Natural killer cell (primary cell): ENCODE measurements around the gene ADPRH. TPM values are rescaled to one million over a fixed set of nuclear protein-coding genes. Genes with fewer than 3 reads are reported as not detected.

Experiments
- ATAC-seq, 3 donors: fragments of 150-1000 bp in 2 of 3; fragments of 200-7000 bp in 1 of 3; cut with Tn5 transposase; 1 replicate in 1 of 3; 2 replicates in 2 of 3; pipeline ENCODE4 v1.10.0; 2021; ENCODE audit warnings: mild to moderate bottlenecking in 2 of 3, moderate library complexity in 2 of 3
- DNase-seq, 2 donors: peaks; one replicate each; pipeline versions ENCODE4 v3.0.0 to v3.0.0-alpha.2; 2013 to 2021; ENCODE audit warnings: mixed read lengths in 1 of 2
- H3K27ac ChIP-seq: one replicate; pipeline ENCODE4 v1.5.1; 2013; ENCODE audit warnings: mild to moderate bottlenecking, low read length
- H3K27me3 ChIP-seq: one replicate; pipeline ENCODE4 v1.6.1; 2013; ENCODE audit warnings: low read length; ENCODE audit not compliant: control insufficient read depth, insufficient read depth
- H3K36me3 ChIP-seq: one replicate; pipeline ENCODE4 v1.6.1; 2013; ENCODE audit warnings: low read length; ENCODE audit not compliant: control insufficient read depth, insufficient read depth
- H3K4me1 ChIP-seq: one replicate; pipeline ENCODE4 v1.6.1; 2013; ENCODE audit warnings: low read length; ENCODE audit not compliant: control insufficient read depth, insufficient read depth
- H3K4me3 ChIP-seq: one replicate; pipeline ENCODE4 v1.5.1; 2013; ENCODE audit warnings: low read length
- H3K9me3 ChIP-seq: one replicate; pipeline ENCODE4 v1.6.1; 2013; ENCODE audit warnings: low read length; ENCODE audit not compliant: control insufficient read depth, insufficient read depth
- H3K27ac Mint-ChIP-seq, 2 donors: one replicate each; pipeline ENCODE4 v1.8.0; 2022; ENCODE audit warnings: mild to moderate bottlenecking in 2 of 2, mixed read lengths in 2 of 2, moderate library complexity in 1 of 2
- H3K27me3 Mint-ChIP-seq, 2 donors: one replicate each; pipeline ENCODE4 v1.8.0; 2022; ENCODE audit warnings: low read depth in 2 of 2, mixed read lengths in 2 of 2
- H3K36me3 Mint-ChIP-seq: one replicate; pipeline ENCODE4 v1.8.0; 2022; ENCODE audit warnings: mixed read lengths
- H3K4me1 Mint-ChIP-seq, 2 donors: one replicate each; pipeline ENCODE4 v1.8.0; 2022; ENCODE audit warnings: mixed read lengths in 2 of 2
- H3K4me3 Mint-ChIP-seq: one replicate; pipeline ENCODE4 v1.8.0; 2022; ENCODE audit warnings: mild to moderate bottlenecking, moderate library complexity, mixed read lengths
- H3K9me3 Mint-ChIP-seq, 2 donors: one replicate each; pipeline ENCODE4 v1.8.0; 2022; ENCODE audit warnings: mixed read lengths in 2 of 2
- WGBS: methylation state at CpG from one replicate; pipeline ENCODE4 v1.1.7; 2013; ENCODE audit warnings: missing lambda C conversion rate; ENCODE audit not compliant: insufficient coverage; 5-methylcytosine and 5-hydroxymethylcytosine counted together
- intact Hi-C: fragments of 100-400 bp; cut with micrococcal nuclease; formaldehyde crosslinking; loops from one replicate; pipeline ENCODE4 v1.14.2; 2022
- total RNA-seq, 4 donors: library from RNA; stranded (reverse); fragments of 120-200 nt in 1 of 4; gene quantifications; one replicate each; pipeline versions ENCODE4 v1.2.3 to v1.2.4, GENCODE V29; 2013 to 2022
- TF ChIP-seq, protein P1 (sequence below): fragments of 200-600 bp; IDR thresholded peaks from one replicate; pipeline ENCODE4 v1.8.0; 2022; ENCODE audit warnings: antibody characterized with exemption

ADPRH gene
- total RNA-seq, 3 donors from 2014 or later (not counting 1 experiment from before 2014, with no cell fraction given): 3.8 to 6.2 (median 4.5) TPM

DNA sequence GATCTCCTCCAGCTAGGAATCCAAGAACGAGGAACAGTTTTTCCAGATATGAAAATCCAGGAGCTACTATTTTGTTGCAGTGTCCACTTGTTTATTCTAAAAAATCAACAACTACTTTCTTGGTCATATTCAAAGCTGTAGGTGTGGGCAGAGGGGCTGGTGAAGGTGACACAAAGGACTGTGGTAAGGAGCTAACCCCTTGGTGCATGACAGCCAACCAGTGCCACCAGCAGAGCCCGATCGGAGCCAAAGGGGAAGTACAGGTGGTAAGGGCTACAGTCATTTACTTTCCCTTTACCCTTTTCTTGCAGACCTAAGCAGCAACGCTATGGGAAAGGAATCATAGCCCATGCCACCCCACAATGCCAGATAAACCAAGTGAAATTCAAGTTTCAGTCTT is 49.1 kb downstream of the ADPRH start:
- Histone ChIP-seq H3K36me3 (no peaks in the 10 kb centered on the region), H3K9me3 (no peaks in the 10 kb centered on the region), H3K4me3 (no peak overlapping the region), H3K27me3 (no peaks in the 10 kb centered on the region), H3K27ac (no peak overlapping the region), H3K4me1 (peaks cover 21% of the 10 kb centered on the region)
- Mint-ChIP-seq H3K4me1 (peaks cover 0 to 21% of the 10 kb centered on the region in 2 donors), H3K27me3 (peaks cover 0 to 6% of the 10 kb centered on the region in 2 donors), H3K27ac (no peak overlapping the region), H3K9me3 (no peaks in the 10 kb centered on the region), H3K36me3 (no peaks in the 10 kb centered on the region), H3K4me3 (no peak overlapping the region)
- 31% methylated on average over 4 of the region's 4 CpGs for WGBS
- TF ChIP-seq, protein P1, sequence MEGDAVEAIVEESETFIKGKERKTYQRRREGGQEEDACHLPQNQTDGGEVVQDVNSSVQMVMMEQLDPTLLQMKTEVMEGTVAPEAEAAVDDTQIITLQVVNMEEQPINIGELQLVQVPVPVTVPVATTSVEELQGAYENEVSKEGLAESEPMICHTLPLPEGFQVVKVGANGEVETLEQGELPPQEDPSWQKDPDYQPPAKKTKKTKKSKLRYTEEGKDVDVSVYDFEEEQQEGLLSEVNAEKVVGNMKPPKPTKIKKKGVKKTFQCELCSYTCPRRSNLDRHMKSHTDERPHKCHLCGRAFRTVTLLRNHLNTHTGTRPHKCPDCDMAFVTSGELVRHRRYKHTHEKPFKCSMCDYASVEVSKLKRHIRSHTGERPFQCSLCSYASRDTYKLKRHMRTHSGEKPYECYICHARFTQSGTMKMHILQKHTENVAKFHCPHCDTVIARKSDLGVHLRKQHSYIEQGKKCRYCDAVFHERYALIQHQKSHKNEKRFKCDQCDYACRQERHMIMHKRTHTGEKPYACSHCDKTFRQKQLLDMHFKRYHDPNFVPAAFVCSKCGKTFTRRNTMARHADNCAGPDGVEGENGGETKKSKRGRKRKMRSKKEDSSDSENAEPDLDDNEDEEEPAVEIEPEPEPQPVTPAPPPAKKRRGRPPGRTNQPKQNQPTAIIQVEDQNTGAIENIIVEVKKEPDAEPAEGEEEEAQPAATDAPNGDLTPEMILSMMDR: no peak
- intact Hi-C loops: no loop called here
- ATAC-seq: peak; percentile 42 to 54 (median 43)
- DNase-seq: peak in 1 of 2 donors; percentile 44

DNA sequence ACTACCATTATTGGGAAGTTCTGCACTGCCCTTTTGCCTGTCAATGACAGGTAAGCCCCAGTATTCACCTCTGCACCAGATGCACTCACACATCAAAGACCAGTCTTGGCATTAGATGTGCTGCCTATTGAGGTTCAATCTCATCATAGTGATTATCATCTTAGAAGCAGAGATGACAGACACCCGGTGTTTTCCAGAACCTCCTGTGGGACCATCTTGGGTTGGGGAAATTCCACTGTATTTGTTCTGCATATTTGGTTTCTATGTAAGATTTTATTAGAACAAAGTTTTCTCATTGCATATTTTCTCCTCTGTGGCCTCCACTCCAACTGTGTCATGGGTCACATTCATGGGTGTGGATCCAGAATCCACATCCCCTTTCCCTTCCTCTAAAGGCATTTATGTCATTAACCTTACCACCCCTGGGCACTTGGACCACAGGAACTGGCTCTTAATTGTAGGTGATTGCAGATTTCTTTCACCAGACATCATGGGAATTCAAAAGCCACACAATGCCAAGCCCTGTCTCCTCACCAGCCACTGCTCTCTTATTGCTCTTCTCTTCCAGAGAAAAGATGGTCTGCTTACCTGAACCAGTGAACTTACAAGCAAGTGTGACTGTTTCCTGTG is 49.6 kb downstream of the ADPRH start:
- DNase-seq (peak in 1 of 2 donors; percentile 47), ATAC-seq (peak in 1 of 3 donors; percentile 30)
- peaks cover 0 to 6% of the 10 kb centered on the region in 2 donors for H3K27me3 Mint-ChIP-seq
- no peak overlapping the region for H3K4me3 Mint-ChIP-seq
- H3K36me3 ChIP-seq: no peaks in the 10 kb centered on the region
- H3K27ac ChIP-seq: no peak overlapping the region
- H3K27ac Mint-ChIP-seq: peak overlapping the region in 1 of 2 donors; percentile 21
- peaks cover 0 to 21% of the 10 kb centered on the region in 2 donors for H3K4me1 Mint-ChIP-seq
- no peaks in the 10 kb centered on the region for H3K9me3 ChIP-seq
- no peaks in the 10 kb centered on the region for H3K36me3 Mint-ChIP-seq
- H3K9me3 Mint-ChIP-seq: no peaks in the 10 kb centered on the region
- H3K4me3 ChIP-seq: no peak overlapping the region
- TF ChIP-seq, protein P1: no peak
- no peaks in the 10 kb centered on the region for H3K27me3 ChIP-seq
- 63% methylated on average over 1 of the region's 1 CpG for WGBS
- intact Hi-C loops: no loop called here
- H3K4me1 ChIP-seq: peaks cover 21% of the 10 kb centered on the region

DNA sequence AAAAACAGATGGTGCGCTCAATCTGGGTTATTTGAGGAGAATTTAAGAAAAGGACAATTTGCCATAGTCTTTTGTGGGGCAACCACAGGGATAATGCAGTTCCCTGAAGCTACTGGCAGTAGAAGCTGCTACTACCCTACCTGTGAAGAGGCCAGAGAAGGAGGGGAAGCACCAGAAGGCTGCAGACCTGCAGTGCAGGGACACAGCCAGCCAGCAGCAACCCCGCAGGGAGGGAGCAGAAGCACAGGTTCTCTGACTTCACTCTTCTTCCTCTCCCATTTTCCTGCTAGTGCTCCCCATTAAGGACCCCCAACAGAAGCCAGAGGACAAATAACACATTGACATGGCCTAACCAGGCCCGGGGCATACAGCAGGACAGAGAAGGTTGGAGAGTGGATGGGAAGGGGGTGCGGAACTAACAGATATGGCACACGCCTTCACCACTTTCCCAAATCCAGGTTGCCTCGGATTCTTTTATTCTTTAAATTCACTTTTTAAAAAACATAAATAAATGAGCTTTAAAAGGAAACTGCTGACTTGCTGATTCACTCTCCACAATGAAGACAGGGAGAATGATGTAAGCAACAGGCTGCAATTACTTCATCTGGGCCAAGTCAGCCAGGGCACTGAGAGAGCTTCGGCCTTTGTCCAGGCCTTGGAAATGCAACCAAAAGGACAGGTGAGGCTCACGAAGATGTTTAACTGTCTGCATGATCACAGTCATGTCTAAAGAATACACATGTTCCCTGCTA is 51.0 kb downstream of the ADPRH start:
- 80% methylated on average over 8 of the region's 8 CpGs for WGBS
- Histone ChIP-seq H3K4me1 (peaks cover 21% of the 10 kb centered on the region), H3K9me3 (no peaks in the 10 kb centered on the region), H3K4me3 (no peak overlapping the region), H3K27ac (no peak overlapping the region), H3K36me3 (no peaks in the 10 kb centered on the region), H3K27me3 (no peaks in the 10 kb centered on the region)
- DNase-seq (no peak), ATAC-seq (no peak)
- peak overlapping the region in 1 of 2 donors; percentile 21 for H3K27ac Mint-ChIP-seq
- H3K27me3 Mint-ChIP-seq: peaks cover 0 to 4% of the 10 kb centered on the region in 2 donors
- peaks cover 0 to 21% of the 10 kb centered on the region in 2 donors for H3K4me1 Mint-ChIP-seq
- H3K36me3 Mint-ChIP-seq: no peaks in the 10 kb centered on the region
- TF ChIP-seq, protein P1: no peak
- no peak overlapping the region for H3K4me3 Mint-ChIP-seq
- intact Hi-C loops: no loop called here
- no peaks in the 10 kb centered on the region for H3K9me3 Mint-ChIP-seq
